Measurements from ENCODE around the gene XPR1. TPM values are rescaled to one million over a fixed set of nuclear protein-coding genes. Genes with fewer than 3 reads are reported as not detected.

XPR1 gene
- total and polyA plus RNA-seq, 10 of the 15 experiments (the other 5 are each of a cell fraction or from before 2014, with no cell fraction given), result 1.1 to 33.9 (median 11.3) TPM

DNA sequence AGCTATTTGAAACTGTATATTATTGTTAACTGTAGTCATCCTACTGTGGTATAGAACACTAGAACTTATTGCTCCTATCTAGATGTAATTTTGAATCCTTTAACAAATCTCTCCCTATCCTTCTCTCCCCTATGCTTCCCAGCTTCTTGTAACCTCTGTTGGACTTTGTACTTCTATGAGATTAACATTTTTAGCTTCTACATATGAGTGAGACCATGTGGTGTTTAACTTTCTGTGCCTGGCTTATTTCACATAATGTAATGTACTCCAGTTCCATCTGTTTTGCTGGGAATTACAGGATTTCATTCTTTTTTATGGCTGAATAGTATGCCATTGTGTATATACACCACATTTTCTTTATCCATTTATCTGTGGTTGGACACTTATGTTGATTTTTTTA is 216.4 kb downstream of the XPR1 start:
- H3K4me1 ChIP-seq (ENCODE audit: control insufficient read depth, insufficient read depth, low read length), result peaks cover 22% of the 10 kb centered on the region
- intact Hi-C loops (cut with micrococcal nuclease; ENCODE audit: unreplicated experiment), result no loop called here
- in situ Hi-C loops (cut with MboI), result no loop called here
- FAIRE-seq (no peak), DNase-seq (ENCODE audit: low read depth, low spot score) (no peak), ATAC-seq (no peak)
- H3K36me3 ChIP-seq (ENCODE audit: control insufficient read depth in 2 of 2, insufficient read depth in 2 of 2, low read length in 1 of 2), result no peaks in the 10 kb centered on the region
- no peak overlapping the region for H3K4me3 ChIP-seq
- H3K9me3 ChIP-seq (replicated peaks; ENCODE audit: control insufficient read depth, insufficient read depth, low read length), result peaks cover 4% of the 10 kb centered on the region; the same call in 2 of the 3 replicates
- H4K20me1 ChIP-seq (ENCODE audit: control insufficient read depth, insufficient read depth), result no peaks in the 10 kb centered on the region
- no peaks in the 10 kb centered on the region for H3K27me3 ChIP-seq (replicated peaks in 1 of 2; ENCODE audit: control insufficient read depth in 2 of 2, insufficient read depth in 2 of 2, low read length in 1 of 2)
- no peak overlapping the region for H3K27ac ChIP-seq (ENCODE audit: control insufficient read depth, insufficient read depth)
- no peak overlapping the region for H3K9ac ChIP-seq (ENCODE audit: control insufficient read depth, insufficient read depth, low read length)
- ChIA-PET POLR2A (no interaction called here), RAD21 (ENCODE audit: unreplicated experiment) (interaction anchor here (0.7 to 1.4 kb wide), 5 partner anchors 8 to 333 kb away, joined by 3 to 4 read pairs (median 3); no protein-coding TSS in a partner anchor), CTCF (interaction anchor here (0.8 to 1.8 kb wide), 3 partner anchors 14 to 263 kb away, joined by 3 to 14 read pairs (median 5); no protein-coding TSS in a partner anchor), SMC1A (ENCODE audit: uncharacterized antibody, unreplicated experiment) (interaction anchor here (0.6 to 2.5 kb wide), 4 partner anchors 10 to 161 kb away, joined by 3 to 11 read pairs (median 4); no protein-coding TSS in a partner anchor)
- TF ChIP-seq JUND (IDR thresholded peaks at IDR 0.05; ENCODE audit: low read depth, low read length), result no peak
- TF ChIP-seq NR2F1 (conservative IDR thresholded peaks at IDR 0.05), result no peak
- no peak for TF ChIP-seq EED (IDR thresholded peaks at IDR 0.05; ENCODE audit: low read depth)
- TF ChIP-seq RFX5 (IDR thresholded peaks at IDR 0.05; ENCODE audit: low read depth, low read length), result no peak
- no peak for TF ChIP-seq TCF12 (IDR thresholded peaks at IDR 0.05; ENCODE audit: low read depth, low read length)
- TF ChIP-seq, protein P1, sequence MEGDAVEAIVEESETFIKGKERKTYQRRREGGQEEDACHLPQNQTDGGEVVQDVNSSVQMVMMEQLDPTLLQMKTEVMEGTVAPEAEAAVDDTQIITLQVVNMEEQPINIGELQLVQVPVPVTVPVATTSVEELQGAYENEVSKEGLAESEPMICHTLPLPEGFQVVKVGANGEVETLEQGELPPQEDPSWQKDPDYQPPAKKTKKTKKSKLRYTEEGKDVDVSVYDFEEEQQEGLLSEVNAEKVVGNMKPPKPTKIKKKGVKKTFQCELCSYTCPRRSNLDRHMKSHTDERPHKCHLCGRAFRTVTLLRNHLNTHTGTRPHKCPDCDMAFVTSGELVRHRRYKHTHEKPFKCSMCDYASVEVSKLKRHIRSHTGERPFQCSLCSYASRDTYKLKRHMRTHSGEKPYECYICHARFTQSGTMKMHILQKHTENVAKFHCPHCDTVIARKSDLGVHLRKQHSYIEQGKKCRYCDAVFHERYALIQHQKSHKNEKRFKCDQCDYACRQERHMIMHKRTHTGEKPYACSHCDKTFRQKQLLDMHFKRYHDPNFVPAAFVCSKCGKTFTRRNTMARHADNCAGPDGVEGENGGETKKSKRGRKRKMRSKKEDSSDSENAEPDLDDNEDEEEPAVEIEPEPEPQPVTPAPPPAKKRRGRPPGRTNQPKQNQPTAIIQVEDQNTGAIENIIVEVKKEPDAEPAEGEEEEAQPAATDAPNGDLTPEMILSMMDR (IDR thresholded peaks at IDR 0.05 in 2 of 3, conservative IDR thresholded peaks at IDR 0.05 in 1 of 3; ENCODE audit: control insufficient read depth in 2 of 3, extremely low read depth in 1 of 3, insufficient read depth in 1 of 3, low read depth in 3 of 3, low read length in 3 of 3), result no peak
- TF ChIP-seq EP300 (IDR thresholded peaks at IDR 0.05; ENCODE audit: borderline replicate concordance in 1 of 2, control insufficient read depth in 1 of 2, low read depth in 2 of 2, low read length in 2 of 2), result no peak
- TF ChIP-seq ZNF207 (IDR thresholded peaks at IDR 0.05; ENCODE audit: borderline replicate concordance), result no peak
- no peak for TF ChIP-seq BCL11A (IDR thresholded peaks at IDR 0.05; ENCODE audit: low read depth, low read length)
- TF ChIP-seq IKZF2 (IDR thresholded peaks at IDR 0.05), result no peak
- no peak for TF ChIP-seq CREB1 (IDR thresholded peaks at IDR 0.05; ENCODE audit: low read depth)
- TF ChIP-seq TCF3 (IDR thresholded peaks at IDR 0.05; ENCODE audit: borderline replicate concordance, insufficient read depth, low read depth, low read length), result no peak
- TF ChIP-seq PAX5 (IDR thresholded peaks at IDR 0.05; ENCODE audit: borderline replicate concordance, low read depth, low read length), result no peak
- TF ChIP-seq SREBF1 (IDR thresholded peaks at IDR 0.05; ENCODE audit: low read length), result no peak
- no peak for TF ChIP-seq PBX3 (IDR thresholded peaks at IDR 0.05; ENCODE audit: insufficient replicate concordance, low read depth, low read length)
- no peak for TF ChIP-seq FOXK2 (IDR thresholded peaks at IDR 0.05)
- TF ChIP-seq SKIL (IDR thresholded peaks at IDR 0.05; ENCODE audit: low read depth, poor library complexity, severe bottlenecking), result no peak
- no peak overlapping the region for H3K4me2 ChIP-seq (ENCODE audit: control insufficient read depth, insufficient read depth)
- H3K79me2 ChIP-seq (ENCODE audit: control insufficient read depth, insufficient read depth, low read length), result no peaks in the 10 kb centered on the region
- BruUV-seq (replicated peaks), result no TSS peak
- no peak overlapping the region for H2AFZ ChIP-seq (ENCODE audit: control insufficient read depth, low read depth, low read length)
